Karpas-422 (cell line): ENCODE measurements around the gene CX3CL1. TPM values are rescaled to one million over a fixed set of nuclear protein-coding genes. Genes with fewer than 3 reads are reported as not detected.
"Not testable (repeated sequence)": the region's sequence is repeated elsewhere in the genome, so short reads cannot be mapped to it uniquely, and the experiment has no call there.

ENCODE experiments used
- DNase-seq: peaks from one replicate; pipeline ENCODE4 v3.0.0-alpha.2; 2015
- H2AFZ ChIP-seq: fragments of 200-600 bp; sonication (generic); 2 replicates; pipeline ENCODE4 v1.6.1; 2014; ENCODE audit warnings: antibody characterized with exemption, low read length, mixed read lengths
- H3K27ac ChIP-seq: fragments of 200-600 bp; sonication (generic); 2 replicates; pipeline ENCODE4 v1.5.1; 2014; ENCODE audit warnings: mild to moderate bottlenecking, low read length, moderate library complexity
- H3K27me3 ChIP-seq: fragments of 200-600 bp; sonication (generic); 2 replicates; pipeline ENCODE4 v1.6.1; 2014; ENCODE audit warnings: low read length, mixed read lengths
- H3K36me3 ChIP-seq: fragments of 200-600 bp; sonication (generic); 2 replicates; pipeline ENCODE4 v1.6.1; 2014; ENCODE audit warnings: low read length, mixed read lengths; ENCODE audit not compliant: insufficient read depth
- H3K4me1 ChIP-seq: fragments of 200-600 bp; sonication (generic); 2 replicates; pipeline ENCODE4 v1.6.1; 2014; ENCODE audit warnings: mild to moderate bottlenecking, low read length, mixed read lengths
- H3K4me2 ChIP-seq: fragments of 200-600 bp; sonication (generic); 2 replicates; pipeline ENCODE4 v1.6.1; 2014; ENCODE audit warnings: low read length, low read depth, mild to moderate bottlenecking; ENCODE audit not compliant: poor library complexity, severe bottlenecking
- H3K4me3 ChIP-seq: fragments of 200-600 bp; sonication (generic); 2 replicates; pipeline ENCODE4 v1.5.1; 2014; ENCODE audit warnings: mild to moderate bottlenecking, antibody characterized with exemption, low read length, mixed read lengths
- H3K79me2 ChIP-seq: fragments of 200-600 bp; sonication (generic); 2 replicates; pipeline ENCODE4 v1.6.1; 2014; ENCODE audit warnings: mild to moderate bottlenecking, low read length, mixed read lengths
- H3K9ac ChIP-seq: fragments of 200-600 bp; sonication (generic); 2 replicates; pipeline ENCODE4 v1.6.0; 2014; ENCODE audit warnings: low read length
- H3K9me2 ChIP-seq: fragments of 200-600 bp; sonication (generic), shearing (Covaris generic); replicated peaks from 2 replicates; pipeline ENCODE4 v1.6.0; 2014; ENCODE audit warnings: mild to moderate bottlenecking, low read length, moderate library complexity; ENCODE audit not compliant: insufficient read depth
- H3K9me3 ChIP-seq: fragments of 300-700, 200-600 bp; sonication (generic); 2 replicates; pipeline ENCODE4 v1.6.1; 2014; ENCODE audit warnings: low read length, mixed read lengths
- H4K20me1 ChIP-seq: fragments of 200-600 bp; sonication (generic); 2 replicates; pipeline ENCODE4 v1.6.1; 2014; ENCODE audit warnings: mild to moderate bottlenecking, antibody characterized with exemption, low read length, low read depth; ENCODE audit not compliant: insufficient read depth
- total RNA-seq: library from RNA; depleted of rRNA; stranded (reverse); fragments of >200 nt; shearing (Covaris generic); gene quantifications from 2 replicates; pipeline ENCODE4 v1.2.3, GENCODE V29; 2014; ENCODE audit warnings: low replicate concordance

Gene CX3CL1
- total RNA-seq, 1 experiment from 2014 or later = not detected

- H3K9ac ChIP-seq = no peak overlapping the region
- H3K4me1 ChIP-seq = peaks cover 15% of the 10 kb centered on the region
- DNase-seq = no peak
- no peak overlapping the region for H3K4me3 ChIP-seq
- no peak overlapping the region for H2AFZ ChIP-seq
- H3K9me2 ChIP-seq = no peaks in the 10 kb centered on the region
- H3K9me3 ChIP-seq = no peaks in the 10 kb centered on the region
- no peaks in the 10 kb centered on the region for H3K27me3 ChIP-seq
- H3K79me2 ChIP-seq = no peaks in the 10 kb centered on the region
- H4K20me1 ChIP-seq = no peaks in the 10 kb centered on the region
- H3K4me2 ChIP-seq = no peak overlapping the region
- no peak overlapping the region for H3K27ac ChIP-seq
- no peaks in the 10 kb centered on the region for H3K36me3 ChIP-seq
These were observed 1.8 kb downstream of the CX3CL1 start for GRCh38 chr16:57374067-57374534.

GRCh38 chr16:57374925-57375465, 2.7 kb downstream of the CX3CL1 start:
- peaks cover 15% of the 10 kb centered on the region for H3K4me1 ChIP-seq
- not testable (repeated sequence) for H2AFZ ChIP-seq, H3K9me3 ChIP-seq, H4K20me1 ChIP-seq, H3K9ac ChIP-seq, H3K27ac ChIP-seq, H3K4me3 ChIP-seq, H3K4me2 ChIP-seq, H3K9me2 ChIP-seq, H3K79me2 ChIP-seq, H3K36me3 ChIP-seq, H3K27me3 ChIP-seq, DNase-seq

GRCh38 chr16:57376313-57376818, 4.1 kb downstream of the CX3CL1 start:
- Histone ChIP-seq H3K27ac (no peak overlapping the region), H3K4me3 (no peak overlapping the region), H3K27me3 (no peaks in the 10 kb centered on the region), H3K9ac (no peak overlapping the region), H4K20me1 (no peaks in the 10 kb centered on the region), H3K9me3 (no peaks in the 10 kb centered on the region), H3K4me2 (no peak overlapping the region), H3K79me2 (no peaks in the 10 kb centered on the region), H3K4me1 (peaks cover 15% of the 10 kb centered on the region), H3K9me2 (no peaks in the 10 kb centered on the region), H2AFZ (no peak overlapping the region), H3K36me3 (no peaks in the 10 kb centered on the region)
- DNase-seq = no peak

- no peaks in the 10 kb centered on the region for H3K79me2 ChIP-seq
- no peak overlapping the region for H2AFZ ChIP-seq
- H3K9me3 ChIP-seq = no peaks in the 10 kb centered on the region
- H3K27me3 ChIP-seq = no peaks in the 10 kb centered on the region
- H3K9ac ChIP-seq = no peak overlapping the region
- no peaks in the 10 kb centered on the region for H4K20me1 ChIP-seq
- H3K36me3 ChIP-seq = no peaks in the 10 kb centered on the region
- peaks cover 15% of the 10 kb centered on the region for H3K4me1 ChIP-seq
- H3K4me2 ChIP-seq = peak overlapping the region; percentile 60
- no peak overlapping the region for H3K27ac ChIP-seq
- H3K9me2 ChIP-seq = no peaks in the 10 kb centered on the region
- peak; percentile 65 for DNase-seq
- H3K4me3 ChIP-seq = no peak overlapping the region
These were observed 5.0 kb downstream of the CX3CL1 start for GRCh38 chr16:57377080-57377841.

- Histone ChIP-seq H3K79me2 (no peaks in the 10 kb centered on the region), H3K4me1 (peaks cover 21% of the 10 kb centered on the region), H3K9ac (no peak overlapping the region), H3K27me3 (no peaks in the 10 kb centered on the region), H2AFZ (no peak overlapping the region), H3K36me3 (no peaks in the 10 kb centered on the region), H4K20me1 (no peaks in the 10 kb centered on the region), H3K4me2 (no peak overlapping the region), H3K9me2 (no peaks in the 10 kb centered on the region), H3K9me3 (no peaks in the 10 kb centered on the region), H3K27ac (no peak overlapping the region), H3K4me3 (no peak overlapping the region)
- no peak for DNase-seq
These were observed 7.3 kb downstream of the CX3CL1 start for GRCh38 chr16:57379579-57379978.

DNA sequence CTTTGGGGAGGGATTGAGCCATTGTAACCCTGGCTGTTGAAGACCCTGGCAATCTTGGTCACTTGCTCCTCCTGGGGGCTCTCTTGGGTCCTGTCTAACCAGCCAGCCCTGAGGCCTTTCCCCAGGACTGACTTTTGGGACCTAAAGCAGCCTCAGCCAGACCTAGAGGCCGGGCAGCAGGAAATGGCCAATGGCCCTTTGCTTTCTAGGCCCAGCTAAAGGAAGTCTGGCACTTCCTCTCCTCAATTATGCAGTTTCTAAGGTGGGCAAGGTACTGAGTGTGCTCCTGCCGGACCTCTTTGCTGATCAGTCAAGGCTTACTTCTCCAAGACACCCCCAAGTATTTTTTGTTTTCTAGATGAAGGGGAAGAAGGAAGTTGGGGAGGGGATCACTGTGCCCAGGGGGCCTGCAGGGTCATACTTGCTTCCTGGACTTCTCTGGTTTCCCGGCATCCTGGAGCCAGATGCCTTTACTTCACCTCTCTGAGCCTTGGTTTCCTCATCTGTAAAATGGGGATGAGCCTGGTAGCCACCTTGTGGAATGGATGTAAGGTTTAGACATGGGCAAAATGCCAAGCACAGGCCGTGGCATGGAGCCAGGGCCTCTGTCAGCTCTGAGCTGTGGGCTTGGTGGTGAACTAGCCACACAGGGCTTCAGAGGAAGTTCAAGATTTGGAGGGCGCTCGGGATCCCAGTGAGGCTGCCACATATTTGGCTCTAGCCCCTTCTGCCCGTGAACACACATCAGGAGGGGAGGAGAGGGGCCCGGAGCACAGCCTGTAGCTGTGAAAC, 8.6 kb downstream of the CX3CL1 start:
- Histone ChIP-seq H3K79me2 (no peaks in the 10 kb centered on the region), H3K4me1 (peaks cover 27% of the 10 kb centered on the region), H3K4me2 (no peak overlapping the region), H3K27ac (no peak overlapping the region), H2AFZ (no peak overlapping the region), H3K9me2 (no peaks in the 10 kb centered on the region), H3K4me3 (no peak overlapping the region), H3K36me3 (no peaks in the 10 kb centered on the region), H3K9ac (no peak overlapping the region), H4K20me1 (0 out of 2 replicates have a peak, but pooled peaks cover 2% of the 10 kb centered on the region), H3K27me3 (no peaks in the 10 kb centered on the region), H3K9me3 (no peaks in the 10 kb centered on the region)
- DNase-seq = peak; percentile 47

DNA sequence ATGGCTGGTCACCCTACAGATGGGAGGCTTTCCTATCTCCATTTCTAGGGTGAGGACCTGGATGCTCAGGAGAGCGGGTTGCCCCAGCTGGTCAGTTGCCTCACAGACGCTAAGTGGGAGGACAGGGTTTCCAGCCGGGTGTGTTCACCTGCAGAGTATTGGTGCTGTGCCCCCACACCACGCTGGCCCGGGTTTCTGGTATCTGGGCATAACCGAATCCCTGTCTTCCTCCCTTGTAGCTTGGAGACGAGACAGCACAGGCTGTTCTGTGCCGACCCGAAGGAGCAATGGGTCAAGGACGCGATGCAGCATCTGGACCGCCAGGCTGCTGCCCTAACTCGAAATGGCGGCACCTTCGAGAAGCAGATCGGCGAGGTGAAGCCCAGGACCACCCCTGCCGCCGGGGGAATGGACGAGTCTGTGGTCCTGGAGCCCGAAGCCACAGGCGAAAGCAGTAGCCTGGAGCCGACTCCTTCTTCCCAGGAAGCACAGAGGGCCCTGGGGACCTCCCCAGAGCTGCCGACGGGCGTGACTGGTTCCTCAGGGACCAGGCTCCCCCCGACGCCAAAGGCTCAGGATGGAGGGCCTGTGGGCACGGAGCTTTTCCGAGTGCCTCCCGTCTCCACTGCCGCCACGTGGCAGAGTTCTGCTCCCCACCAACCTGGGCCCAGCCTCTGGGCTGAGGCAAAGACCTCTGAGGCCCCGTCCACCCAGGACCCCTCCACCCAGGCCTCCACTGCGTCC, 9.7 kb downstream of the CX3CL1 start:
- H3K27me3 ChIP-seq = no peaks in the 10 kb centered on the region
- no peaks in the 10 kb centered on the region for H3K9me3 ChIP-seq
- H3K4me1 ChIP-seq = peaks cover 24% of the 10 kb centered on the region
- no peaks in the 10 kb centered on the region for H3K9me2 ChIP-seq
- no peak overlapping the region for H3K27ac ChIP-seq
- no peak for DNase-seq
- H3K79me2 ChIP-seq = no peaks in the 10 kb centered on the region
- H4K20me1 ChIP-seq = 0 out of 2 replicates have a peak, but pooled peaks cover 3% of the 10 kb centered on the region
- H3K4me2 ChIP-seq = no peak overlapping the region
- H3K9ac ChIP-seq = no peak overlapping the region
- no peak overlapping the region for H3K4me3 ChIP-seq
- H2AFZ ChIP-seq = no peak overlapping the region
- H3K36me3 ChIP-seq = no peaks in the 10 kb centered on the region
